ENCODE results near the gene FAM168A.

FAM168A gene

GRCh38 chr11:73510106-73510505, 87.8 kb downstream of the FAM168A start:
- no peak overlapping the region for H3K9ac ChIP-seq (ENCODE audit: low read depth, low read length)
- H3K4me1 ChIP-seq (ENCODE audit: insufficient read depth, low read length) = no peaks in the 10 kb centered on the region
- H3K27me3 ChIP-seq (ENCODE audit: insufficient read depth, low read length) = no peaks in the 10 kb centered on the region
- no peaks in the 10 kb centered on the region for H3K36me3 ChIP-seq (ENCODE audit: insufficient read depth, low read depth, low read length)
- H3K27ac ChIP-seq (ENCODE audit: low read length) = no peak overlapping the region
- no peaks in the 10 kb centered on the region for H3K9me3 ChIP-seq (ENCODE audit: insufficient read depth, low read depth, low read length)
- H3K4me3 ChIP-seq (ENCODE audit: low read length) = no peak overlapping the region

GRCh38 chr11:73509188-73509587, 88.7 kb downstream of the FAM168A start:
- Histone ChIP-seq H3K4me1 (ENCODE audit: insufficient read depth, low read length) (no peaks in the 10 kb centered on the region), H3K36me3 (ENCODE audit: insufficient read depth, low read depth, low read length) (no peaks in the 10 kb centered on the region), H3K4me3 (ENCODE audit: low read length) (no peak overlapping the region), H3K9ac (ENCODE audit: low read depth, low read length) (no peak overlapping the region), H3K9me3 (ENCODE audit: insufficient read depth, low read depth, low read length) (no peaks in the 10 kb centered on the region), H3K27ac (ENCODE audit: low read length) (no peak overlapping the region), H3K27me3 (ENCODE audit: insufficient read depth, low read length) (no peaks in the 10 kb centered on the region)

GRCh38 chr11:73508243-73509176, 89.4 kb downstream of the FAM168A start:
- H3K27ac ChIP-seq (ENCODE audit: low read length) = no peak overlapping the region
- no peaks in the 10 kb centered on the region for H3K27me3 ChIP-seq (ENCODE audit: insufficient read depth, low read length)
- H3K9ac ChIP-seq (ENCODE audit: low read depth, low read length) = no peak overlapping the region
- H3K36me3 ChIP-seq (ENCODE audit: insufficient read depth, low read depth, low read length) = no peaks in the 10 kb centered on the region
- no peaks in the 10 kb centered on the region for H3K9me3 ChIP-seq (ENCODE audit: insufficient read depth, low read depth, low read length)
- H3K4me1 ChIP-seq (ENCODE audit: insufficient read depth, low read length) = no peaks in the 10 kb centered on the region
- no peak overlapping the region for H3K4me3 ChIP-seq (ENCODE audit: low read length)

- no peak overlapping the region for H3K27ac ChIP-seq (ENCODE audit: low read length)
- no peak overlapping the region for H3K4me3 ChIP-seq (ENCODE audit: low read length)
These were observed 90.8 kb downstream of the FAM168A start for GRCh38 chr11:73507086-73507485.

GRCh38 chr11:73506038-73506437, 91.9 kb downstream of the FAM168A start:
- H3K9ac ChIP-seq (ENCODE audit: low read depth, low read length) = no peak overlapping the region
- H3K4me3 ChIP-seq (ENCODE audit: low read length) = no peak overlapping the region
- H3K27me3 ChIP-seq (ENCODE audit: insufficient read depth, low read length) = no peaks in the 10 kb centered on the region
- H3K36me3 ChIP-seq (ENCODE audit: insufficient read depth, low read depth, low read length) = no peaks in the 10 kb centered on the region
- H3K4me1 ChIP-seq (ENCODE audit: insufficient read depth, low read length) = no peaks in the 10 kb centered on the region
- H3K27ac ChIP-seq (ENCODE audit: low read length) = no peak overlapping the region
- H3K9me3 ChIP-seq (ENCODE audit: insufficient read depth, low read depth, low read length) = no peaks in the 10 kb centered on the region

More at GRCh38 chr11:73507086-73507485, 90.8 kb downstream of the FAM168A start:
- H3K36me3 ChIP-seq (ENCODE audit: insufficient read depth, low read depth, low read length) = no peaks in the 10 kb centered on the region
- no peaks in the 10 kb centered on the region for H3K9me3 ChIP-seq (ENCODE audit: insufficient read depth, low read depth, low read length)
- no peaks in the 10 kb centered on the region for H3K27me3 ChIP-seq (ENCODE audit: insufficient read depth, low read length)
- H3K9ac ChIP-seq (ENCODE audit: low read depth, low read length) = no peak overlapping the region
- no peaks in the 10 kb centered on the region for H3K4me1 ChIP-seq (ENCODE audit: insufficient read depth, low read length)

GRCh38 chr11:73498343-73498742, 99.6 kb downstream of the FAM168A start:
- H3K9me3 ChIP-seq (ENCODE audit: insufficient read depth, low read depth, low read length) = no peaks in the 10 kb centered on the region
- no peak overlapping the region for H3K4me3 ChIP-seq (ENCODE audit: low read length)
- peaks cover 4% of the 10 kb centered on the region; the same call in 1 of the 2 replicates for H3K4me1 ChIP-seq (ENCODE audit: insufficient read depth, low read length)
- H3K36me3 ChIP-seq (ENCODE audit: insufficient read depth, low read depth, low read length) = no peaks in the 10 kb centered on the region
- no peak overlapping the region for H3K27ac ChIP-seq (ENCODE audit: low read length)
- no peaks in the 10 kb centered on the region for H3K27me3 ChIP-seq (ENCODE audit: insufficient read depth, low read length)
- H3K9ac ChIP-seq (ENCODE audit: low read depth, low read length) = no peak overlapping the region

GRCh38 chr11:73496134-73496533, 101.8 kb downstream of the FAM168A start:
- Histone ChIP-seq H3K27me3 (ENCODE audit: insufficient read depth, low read length) (no peaks in the 10 kb centered on the region), H3K27ac (ENCODE audit: low read length) (no peak overlapping the region), H3K36me3 (ENCODE audit: insufficient read depth, low read depth, low read length) (no peaks in the 10 kb centered on the region), H3K4me3 (ENCODE audit: low read length) (no peak overlapping the region), H3K9me3 (ENCODE audit: insufficient read depth, low read depth, low read length) (no peaks in the 10 kb centered on the region), H3K9ac (ENCODE audit: low read depth, low read length) (no peak overlapping the region), H3K4me1 (ENCODE audit: insufficient read depth, low read length) (peaks cover 4% of the 10 kb centered on the region; the same call in 1 of the 2 replicates)

- Histone ChIP-seq H3K9me3 (ENCODE audit: insufficient read depth, low read depth, low read length) (no peaks in the 10 kb centered on the region), H3K9ac (ENCODE audit: low read depth, low read length) (no peak overlapping the region), H3K4me3 (ENCODE audit: low read length) (no peak overlapping the region), H3K27ac (ENCODE audit: low read length) (no peak overlapping the region), H3K4me1 (ENCODE audit: insufficient read depth, low read length) (peaks cover 4% of the 10 kb centered on the region; the same call in 1 of the 2 replicates), H3K36me3 (ENCODE audit: insufficient read depth, low read depth, low read length) (no peaks in the 10 kb centered on the region), H3K27me3 (ENCODE audit: insufficient read depth, low read length) (no peaks in the 10 kb centered on the region)
These were observed 102.2 kb downstream of the FAM168A start for GRCh38 chr11:73495731-73496130.

- H3K27me3 ChIP-seq (ENCODE audit: insufficient read depth, low read length) = no peaks in the 10 kb centered on the region
- H3K9me3 ChIP-seq (ENCODE audit: insufficient read depth, low read depth, low read length) = no peaks in the 10 kb centered on the region
- H3K4me1 ChIP-seq (ENCODE audit: insufficient read depth, low read length) = peaks cover 4% of the 10 kb centered on the region; the same call in 1 of the 2 replicates
- H3K36me3 ChIP-seq (ENCODE audit: insufficient read depth, low read depth, low read length) = no peaks in the 10 kb centered on the region
- no peak overlapping the region for H3K4me3 ChIP-seq (ENCODE audit: low read length)
- no peak overlapping the region for H3K9ac ChIP-seq (ENCODE audit: low read depth, low read length)
- no peak overlapping the region for H3K27ac ChIP-seq (ENCODE audit: low read length)
These were observed 103.8 kb downstream of the FAM168A start for GRCh38 chr11:73493956-73494598.

GRCh38 chr11:73481626-73482025, 116.3 kb downstream of the FAM168A start:
- H3K9ac ChIP-seq (ENCODE audit: low read depth, low read length) = no peak overlapping the region
- H3K4me3 ChIP-seq (ENCODE audit: low read length) = no peak overlapping the region
- H3K4me1 ChIP-seq (ENCODE audit: insufficient read depth, low read length) = no peaks in the 10 kb centered on the region
- H3K27me3 ChIP-seq (ENCODE audit: insufficient read depth, low read length) = no peaks in the 10 kb centered on the region
- H3K36me3 ChIP-seq (ENCODE audit: insufficient read depth, low read depth, low read length) = no peaks in the 10 kb centered on the region
- H3K27ac ChIP-seq (ENCODE audit: low read length) = no peak overlapping the region
- peaks cover 4% of the 10 kb centered on the region; the same call in 1 of the 2 replicates for H3K9me3 ChIP-seq (ENCODE audit: insufficient read depth, low read depth, low read length)

- peaks cover 4% of the 10 kb centered on the region for H3K4me1 ChIP-seq (ENCODE audit: insufficient read depth, low read length)
- no peak overlapping the region for H3K4me3 ChIP-seq (ENCODE audit: low read length)
- H3K27ac ChIP-seq (ENCODE audit: low read length) = no peak overlapping the region
- H3K36me3 ChIP-seq (ENCODE audit: insufficient read depth, low read depth, low read length) = no peaks in the 10 kb centered on the region
- no peak overlapping the region for H3K9ac ChIP-seq (ENCODE audit: low read depth, low read length)
- no peaks in the 10 kb centered on the region for H3K27me3 ChIP-seq (ENCODE audit: insufficient read depth, low read length)
- H3K9me3 ChIP-seq (ENCODE audit: insufficient read depth, low read depth, low read length) = peaks cover 4% of the 10 kb centered on the region; the same call in 1 of the 2 replicates
These were observed 117.2 kb downstream of the FAM168A start for GRCh38 chr11:73480677-73481076.
